ENCODE results near the gene ZCRB1.

ZCRB1 gene

DNA sequence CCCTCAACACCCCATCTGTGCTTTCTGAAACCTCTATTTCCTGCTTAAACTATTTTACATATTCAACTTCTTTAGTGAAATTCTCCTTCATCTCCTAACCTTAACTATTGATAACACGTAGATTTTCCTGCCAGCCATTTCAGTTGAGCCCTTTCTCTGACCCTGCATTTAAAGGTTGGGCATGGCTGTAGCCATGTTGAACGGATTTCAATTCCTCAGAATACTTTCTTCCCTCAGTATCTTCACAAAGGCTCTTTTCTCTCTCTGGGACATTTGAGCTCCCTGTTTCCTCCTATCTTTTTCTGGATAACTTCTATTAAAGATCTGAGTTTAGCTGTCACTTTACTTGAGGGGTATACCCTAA, 1.3 kb upstream of the ZCRB1 start:
- no peak for DNase-seq

DNA sequence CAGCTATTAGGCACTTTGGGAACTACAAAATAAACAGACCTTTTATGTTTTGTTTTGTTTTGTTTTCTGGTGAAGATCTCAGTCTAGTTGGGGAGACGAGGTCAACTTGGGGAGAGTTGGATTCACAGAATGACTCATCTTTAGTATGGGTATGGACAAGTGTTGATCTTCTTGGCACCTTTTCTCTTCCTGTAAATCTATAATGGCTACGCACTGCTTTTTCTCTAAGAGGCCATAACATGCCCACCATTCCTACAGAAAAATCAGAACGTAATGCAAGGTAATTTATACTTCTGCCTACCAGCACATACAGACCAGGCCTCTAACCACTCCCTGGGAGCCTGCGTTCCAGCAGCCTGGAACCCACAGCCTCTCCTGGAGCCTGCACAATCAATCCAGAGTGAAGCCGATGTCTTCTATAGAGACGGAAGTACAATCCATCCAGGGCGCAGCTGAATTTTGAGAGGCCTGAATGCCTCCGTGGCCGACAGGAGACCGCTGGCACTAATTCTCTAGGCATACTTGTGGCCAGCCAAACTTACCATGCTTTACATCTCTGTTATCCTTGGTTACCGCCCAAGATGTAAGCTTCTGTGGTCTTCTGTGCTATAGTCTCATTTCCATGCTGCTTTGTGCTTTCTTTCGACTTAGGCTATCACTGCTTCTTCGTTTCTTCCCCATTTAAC, 790 bp upstream of the ZCRB1 start:
- DNase-seq = peak; percentile 61

DNA sequence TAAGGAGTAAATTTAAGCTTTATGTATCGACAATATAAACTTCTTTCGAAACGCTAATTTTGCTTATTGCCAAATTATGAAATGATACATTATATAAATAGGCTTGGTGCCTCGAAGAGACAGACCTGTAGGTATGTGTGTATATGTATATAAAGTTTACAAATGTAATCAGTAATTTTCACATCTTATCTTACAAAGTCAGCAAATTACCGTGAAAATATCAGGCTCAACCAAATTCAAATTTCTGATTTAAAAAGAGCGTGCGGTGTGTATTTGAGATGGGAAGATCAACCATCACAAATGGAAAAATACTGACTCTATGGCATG, 605 bp downstream of the ZCRB1 start:
- no peak for DNase-seq

DNA sequence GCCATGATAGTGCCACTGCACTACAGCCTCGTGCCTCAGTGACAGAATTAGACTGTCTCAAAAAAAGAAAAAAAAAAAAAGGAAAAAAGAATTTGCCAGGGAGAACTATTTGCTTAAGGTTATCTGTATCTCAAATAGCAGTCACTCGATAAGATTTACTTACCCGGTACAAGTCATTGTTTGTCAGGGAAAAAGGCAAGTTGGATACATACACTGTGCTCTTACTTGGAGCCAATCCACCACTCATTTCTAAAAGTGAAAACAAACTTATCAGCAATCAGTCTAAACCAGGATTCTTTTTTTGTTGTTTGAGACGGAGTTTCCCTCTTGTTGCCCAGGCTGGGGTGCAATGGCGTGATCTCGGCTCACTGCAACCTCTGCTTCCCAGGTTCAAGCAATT, 2.0 kb downstream of the ZCRB1 start:
- no peak for DNase-seq

DNA sequence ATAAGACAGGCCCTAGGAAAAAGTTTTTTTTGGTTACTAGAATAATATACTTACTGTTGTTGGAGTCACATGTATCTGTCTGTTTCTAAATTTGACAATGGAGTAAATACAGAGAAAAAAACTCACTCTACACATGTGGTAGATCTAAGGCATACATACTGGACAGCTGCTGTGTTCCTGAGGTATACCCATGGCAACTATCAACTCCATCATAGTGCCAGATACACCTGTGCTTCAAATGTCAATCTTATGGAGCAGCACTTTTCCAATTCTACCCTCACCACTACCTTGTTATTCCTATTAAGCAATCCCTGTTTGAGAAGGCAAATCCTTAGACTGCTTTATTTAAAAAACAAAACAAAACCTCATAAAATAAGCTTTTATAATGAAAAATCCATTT, 3.3 kb downstream of the ZCRB1 start:
- DNase-seq = no peak

DNA sequence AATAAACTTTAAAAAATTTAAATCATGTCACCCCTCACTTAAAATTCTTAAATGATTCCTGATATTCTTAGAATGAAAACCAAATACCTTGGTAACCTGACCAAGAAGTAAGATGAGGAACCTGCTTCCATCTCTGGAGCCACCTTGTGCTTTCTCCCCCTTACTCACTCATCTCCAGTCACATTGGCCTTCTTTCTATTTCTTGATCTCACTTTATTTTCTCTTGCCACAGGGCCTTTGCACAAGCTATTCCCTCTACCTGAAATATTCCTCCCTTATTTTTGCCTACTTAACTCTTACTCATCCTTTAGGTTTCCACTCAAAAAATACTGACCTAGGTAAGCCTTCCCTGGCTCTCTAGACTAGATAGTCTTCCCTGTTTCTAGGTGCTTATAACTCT, 5.1 kb downstream of the ZCRB1 start:
- DNase-seq = no peak

DNA sequence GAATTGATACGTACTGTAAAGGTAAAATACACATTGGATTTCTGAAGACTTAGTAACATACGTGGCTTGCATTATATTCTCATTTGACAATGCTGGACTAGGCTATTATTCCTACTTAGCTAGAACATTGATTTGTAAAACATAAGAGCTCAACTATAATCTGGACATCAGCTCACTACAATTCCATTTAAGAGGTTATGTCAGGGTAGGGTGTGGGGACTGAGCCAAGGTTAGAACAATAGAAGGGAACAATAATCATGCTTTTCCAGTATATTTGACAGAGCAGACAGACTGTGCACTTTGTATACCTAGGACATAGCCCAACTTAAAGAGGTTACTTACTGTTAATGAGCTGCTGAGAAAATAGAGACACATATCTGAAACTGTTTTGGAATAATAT, 10.8 kb downstream of the ZCRB1 start:
- no peak for DNase-seq

DNA sequence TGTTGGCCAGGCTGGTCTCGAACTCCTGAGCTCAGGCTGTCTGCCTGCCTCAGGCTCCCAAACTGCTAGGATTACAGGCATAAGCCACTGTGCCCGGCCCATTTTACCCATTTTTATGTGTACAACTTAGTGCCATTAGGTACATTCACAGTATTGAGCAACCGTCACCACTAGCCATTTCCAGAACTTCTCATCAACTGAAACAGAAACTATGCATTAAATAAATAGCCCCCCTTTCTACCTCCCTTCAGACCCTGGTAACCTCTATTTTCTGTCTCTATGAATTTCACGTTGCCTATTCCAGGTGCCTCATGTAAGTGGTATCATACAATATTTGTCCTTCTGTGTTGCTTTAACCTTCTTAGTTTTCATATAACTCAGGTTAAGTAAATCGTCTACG, 15.9 kb downstream of the ZCRB1 start:
- no peak for DNase-seq

DNA sequence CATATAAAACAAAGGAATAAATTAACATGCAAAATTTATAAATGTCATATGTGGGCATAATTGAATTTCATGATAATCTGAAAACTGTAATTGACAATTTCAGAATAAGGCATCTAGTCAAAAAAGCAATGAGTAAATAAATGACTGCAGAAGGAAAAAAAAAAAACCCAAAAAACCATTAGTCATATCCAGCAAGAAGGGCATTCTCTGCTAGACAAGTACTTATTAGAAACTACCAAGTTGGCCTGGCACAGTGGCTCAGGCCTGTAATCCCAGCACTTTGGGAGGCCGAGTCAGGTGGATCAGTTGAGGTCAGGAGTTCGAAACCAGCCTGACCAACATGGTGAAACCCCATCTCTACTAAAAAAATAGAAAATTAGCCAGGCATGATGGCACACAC, 17.5 kb downstream of the ZCRB1 start:
- no peak for DNase-seq

DNA sequence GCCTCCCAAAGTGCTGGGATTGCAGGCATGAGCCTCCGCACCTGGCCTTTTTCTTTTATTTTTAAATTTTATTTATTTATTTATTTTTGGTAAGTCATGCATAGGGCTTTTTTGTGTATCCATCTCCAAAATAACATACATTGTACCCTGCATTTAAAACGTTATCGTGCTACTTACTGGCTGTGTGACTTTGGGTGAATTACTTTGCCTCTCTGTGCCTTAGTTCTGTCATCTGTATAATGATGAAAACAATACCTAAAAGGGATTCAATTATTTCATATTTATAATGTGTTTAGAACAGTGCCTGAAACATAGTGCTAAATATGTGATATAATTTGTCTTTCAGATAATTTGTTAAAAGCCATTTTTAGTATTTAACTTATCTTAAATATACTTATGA, 19.6 kb downstream of the ZCRB1 start:
- no peak for DNase-seq

DNA sequence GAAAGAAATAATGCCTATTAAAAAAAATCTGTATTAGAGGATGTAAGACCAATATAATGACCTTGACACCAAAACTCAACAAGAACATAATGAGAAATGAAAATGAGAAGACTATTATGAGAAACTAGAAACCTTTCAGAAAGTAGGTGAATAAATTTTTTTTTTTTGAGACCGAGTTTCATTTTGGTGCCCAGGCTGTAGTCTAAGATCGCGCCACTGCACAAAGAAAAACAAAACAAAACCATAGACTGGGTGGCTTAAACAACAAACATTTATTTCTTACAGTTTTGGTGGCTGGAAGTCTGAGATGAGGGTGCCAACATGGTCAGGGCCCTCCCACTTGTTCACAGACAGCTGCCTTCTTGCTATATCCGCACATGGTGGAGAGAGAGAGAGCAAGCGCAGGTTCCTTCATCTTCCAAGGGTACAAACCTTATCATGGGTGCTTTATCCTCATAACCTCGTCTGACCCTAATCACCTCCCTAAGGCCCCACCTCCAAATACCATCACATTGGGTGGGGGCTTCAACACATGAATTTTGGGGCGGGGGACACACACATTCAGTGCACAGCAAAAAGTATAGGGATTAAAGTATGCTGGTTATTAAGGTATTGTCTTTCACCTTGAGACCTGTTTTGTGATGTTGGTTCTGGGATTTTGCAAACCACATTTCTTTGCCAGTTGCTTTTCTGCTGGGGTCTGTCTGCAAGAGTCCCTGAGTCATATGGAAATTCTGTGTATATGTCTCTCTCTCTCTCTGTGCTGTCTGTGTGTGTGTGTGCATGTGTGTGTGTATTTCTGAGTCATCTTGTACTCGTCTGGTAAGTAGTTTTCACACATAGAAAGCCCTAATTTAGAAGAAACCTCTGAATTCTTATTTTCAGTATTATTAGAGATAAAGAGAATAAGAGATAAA, 26.2 kb downstream of the ZCRB1 start:
- DNase-seq = peak; percentile 11

DNA sequence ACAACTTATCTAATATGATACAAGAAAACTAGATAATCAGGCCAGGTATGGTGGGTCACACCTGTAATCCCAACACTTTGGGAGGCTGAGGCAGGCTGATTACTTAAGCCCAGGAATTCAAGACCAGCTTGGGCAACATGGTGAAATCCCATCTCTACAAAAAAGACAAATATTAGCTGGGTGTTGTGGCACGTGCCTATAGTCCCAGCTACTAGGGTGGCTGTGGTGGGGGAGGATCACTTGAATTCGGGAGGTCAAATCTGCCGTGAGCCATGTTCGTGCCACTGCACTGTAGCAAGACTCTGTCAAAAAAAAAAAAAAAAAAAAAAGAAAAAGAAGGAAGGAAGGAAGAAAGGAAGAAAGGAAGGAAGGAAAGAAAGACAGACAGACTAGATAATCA, 27.0 kb downstream of the ZCRB1 start:
- no peak for DNase-seq

DNA sequence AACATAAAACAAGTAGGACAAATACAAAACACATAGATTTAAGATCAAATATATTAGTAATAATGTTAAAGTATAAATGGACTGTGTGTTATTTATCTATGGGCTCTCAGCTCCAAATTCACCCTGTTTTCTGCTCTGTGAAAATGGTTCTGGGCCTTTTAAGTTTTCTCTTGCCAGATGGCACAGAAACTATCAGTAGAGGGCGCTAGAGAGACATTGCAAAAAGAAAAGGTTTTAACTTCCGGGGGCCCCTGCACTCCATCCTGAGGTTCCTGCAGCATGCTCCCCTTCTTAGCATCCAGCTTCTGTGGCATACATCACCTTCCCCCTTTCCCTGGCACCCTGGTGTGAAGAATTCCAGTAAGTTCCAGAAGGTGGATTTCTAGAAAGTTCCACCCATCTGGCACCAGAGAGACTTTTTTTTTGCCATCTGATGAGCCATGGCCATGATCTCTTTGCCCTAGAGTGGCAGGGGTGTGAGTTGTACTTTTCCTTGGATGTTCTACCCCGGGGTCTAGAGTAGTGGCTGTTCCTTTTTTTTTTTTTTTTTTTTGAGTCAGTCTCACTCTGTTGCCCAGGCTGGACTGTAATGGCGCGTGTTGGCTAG, 29.3 kb downstream of the ZCRB1 start:
- DNase-seq = peak; percentile 62

DNA sequence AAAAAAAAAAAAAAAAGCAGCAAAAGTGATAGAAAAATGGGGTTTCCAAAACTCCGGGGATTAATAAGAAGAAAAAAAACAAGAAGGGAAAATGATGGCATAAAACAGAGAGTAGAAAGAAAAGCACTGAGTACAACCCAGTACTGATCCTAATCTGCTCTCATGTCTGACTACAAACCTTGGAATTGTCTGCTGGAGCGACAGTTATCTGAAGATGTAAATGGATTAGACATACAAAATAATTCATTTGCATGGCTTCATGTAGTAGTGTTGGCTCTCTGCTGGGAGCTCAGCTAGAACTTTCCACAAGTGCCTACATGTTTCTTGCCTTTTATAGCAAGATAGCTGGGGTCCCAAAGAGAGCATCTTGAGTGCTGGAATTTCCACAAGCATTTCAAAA, 34.2 kb downstream of the ZCRB1 start:
- DNase-seq = no peak

DNA sequence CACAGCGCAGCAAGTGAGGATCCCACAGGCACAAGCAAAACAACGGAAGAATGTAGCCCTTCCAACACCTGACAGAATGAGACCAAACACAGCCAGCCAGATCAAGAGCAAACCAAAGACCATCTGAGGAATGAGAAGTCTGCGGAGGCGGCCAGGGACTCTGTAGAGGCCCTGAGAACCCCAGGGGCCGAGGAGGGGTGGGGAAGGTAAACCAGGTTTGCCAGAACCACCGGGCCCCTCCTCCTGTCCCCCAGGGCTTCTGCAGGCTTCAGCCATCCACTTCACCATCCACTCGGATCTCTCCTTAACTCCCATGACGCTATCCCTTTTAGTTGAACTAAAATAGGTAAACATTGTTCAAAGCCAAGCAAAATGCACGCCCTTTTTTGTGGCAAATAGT, 37.4 kb downstream of the ZCRB1 start:
- DNase-seq = no peak

DNA sequence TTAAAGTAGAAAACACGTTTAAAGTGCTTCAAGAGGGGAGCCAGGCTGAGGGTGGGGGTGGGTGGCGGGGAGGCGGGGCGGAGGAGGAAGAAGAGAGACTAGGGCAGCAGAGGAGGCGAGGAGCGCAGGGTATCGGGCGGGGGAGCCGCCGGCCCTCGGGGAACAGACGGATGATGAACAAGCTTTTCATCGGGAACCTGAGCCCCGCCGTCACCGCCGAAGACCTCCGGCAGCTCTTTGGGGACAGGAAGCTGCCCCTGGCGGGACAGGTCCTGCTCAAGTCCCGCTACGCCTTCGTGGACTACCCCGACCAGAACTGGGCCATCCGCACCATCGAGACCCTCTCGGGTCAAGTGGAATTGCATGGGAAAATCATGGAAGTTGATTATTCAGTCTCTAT, 39.2 kb downstream of the ZCRB1 start:
- DNase-seq = no peak

DNA sequence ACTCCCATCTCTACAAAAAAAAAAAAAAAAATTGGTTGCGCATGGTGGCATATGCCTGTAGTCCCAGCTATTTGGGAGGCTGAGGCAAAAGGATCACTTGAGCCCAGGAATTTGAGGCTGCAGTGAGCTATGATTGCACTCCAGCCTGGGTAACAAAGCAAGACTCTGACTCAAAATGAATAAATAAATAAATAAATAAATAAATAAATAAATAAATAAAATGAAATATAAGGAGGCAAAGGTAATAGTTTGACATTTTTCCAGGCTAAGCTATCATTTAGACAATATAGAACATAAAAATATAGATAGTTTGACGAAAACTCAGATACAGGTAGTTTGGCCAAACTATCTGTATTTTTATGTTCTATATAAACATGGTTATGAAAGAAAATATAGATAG, 40.5 kb downstream of the ZCRB1 start:
- no peak for DNase-seq

DNA sequence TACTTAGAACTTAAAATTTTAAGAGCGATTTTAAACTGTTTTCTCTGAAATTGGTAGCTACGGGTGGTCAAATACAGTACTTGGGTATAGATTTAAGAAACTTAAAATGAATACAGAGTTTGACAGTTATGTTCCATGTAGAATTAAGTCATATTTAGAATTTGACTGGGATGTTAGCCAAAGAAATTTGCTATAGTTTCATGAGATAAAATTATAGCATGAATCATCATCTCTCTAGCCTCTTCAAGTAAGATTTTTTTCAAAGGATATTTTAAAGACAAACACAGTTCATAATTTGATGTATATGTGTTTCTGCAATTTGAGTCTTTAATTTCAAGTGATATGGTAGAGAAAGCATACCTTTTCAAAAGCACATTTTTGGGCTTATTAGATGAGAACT, 41.0 kb downstream of the ZCRB1 start:
- no peak for DNase-seq

DNA sequence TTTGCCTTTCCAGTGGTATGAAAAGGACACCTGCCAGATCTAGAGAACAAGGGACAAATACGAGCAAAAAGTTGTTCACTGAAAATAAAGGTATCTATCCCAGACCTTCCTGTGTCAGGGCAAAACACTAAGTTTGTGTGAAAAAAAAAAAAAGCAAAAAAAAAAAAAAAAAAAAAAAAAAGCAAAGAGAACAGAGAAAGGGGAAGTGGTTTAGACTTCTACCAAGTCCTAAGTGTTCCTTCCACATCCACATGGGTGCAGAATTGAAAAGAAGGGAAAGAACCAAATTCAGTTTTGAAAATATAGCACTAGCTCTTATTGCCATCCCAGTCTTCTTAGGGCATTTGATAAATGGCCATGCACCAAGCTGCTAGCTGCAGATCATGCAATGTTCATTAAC, 41.7 kb downstream of the ZCRB1 start:
- DNase-seq = peak; percentile 62

DNA sequence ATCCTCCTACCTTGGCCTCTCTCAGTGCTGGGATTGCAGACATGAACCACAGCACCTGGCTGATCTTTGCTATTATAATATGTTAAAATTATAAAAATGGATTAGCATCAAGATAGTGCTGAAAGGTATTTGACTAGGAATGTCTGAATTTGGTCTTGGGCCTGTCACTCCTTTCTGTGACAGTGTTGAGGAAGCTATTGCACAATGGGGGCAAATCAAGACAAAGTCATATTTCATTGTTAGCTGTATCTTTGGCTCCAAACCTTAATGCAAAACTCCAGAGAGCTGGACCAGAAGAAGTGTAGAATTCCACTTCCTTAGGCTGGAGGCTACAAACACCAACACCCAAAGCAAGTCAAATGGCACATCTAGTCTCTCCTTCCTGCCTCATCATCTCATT, 42.2 kb downstream of the ZCRB1 start:
- DNase-seq = no peak

DNA sequence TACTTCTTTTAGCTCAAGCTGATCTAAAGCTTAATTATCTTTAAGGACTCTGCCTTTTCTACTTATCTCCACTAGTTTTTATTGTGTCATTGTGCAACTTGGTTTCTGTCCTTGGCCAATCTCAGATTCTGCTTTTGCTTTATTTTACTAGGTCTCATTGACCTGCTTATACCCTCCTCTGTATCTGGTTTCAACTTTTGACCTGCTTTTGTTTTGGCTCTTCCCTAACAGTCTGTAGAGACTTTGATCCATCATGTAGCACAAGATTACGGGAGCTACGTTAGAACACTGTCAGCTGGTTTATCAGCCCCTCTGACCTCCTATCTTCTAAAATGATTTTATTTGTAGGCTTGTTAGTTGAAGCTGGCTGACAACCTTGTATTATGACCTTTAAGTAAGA, 43.6 kb downstream of the ZCRB1 start:
- peak; percentile 39 for DNase-seq

DNA sequence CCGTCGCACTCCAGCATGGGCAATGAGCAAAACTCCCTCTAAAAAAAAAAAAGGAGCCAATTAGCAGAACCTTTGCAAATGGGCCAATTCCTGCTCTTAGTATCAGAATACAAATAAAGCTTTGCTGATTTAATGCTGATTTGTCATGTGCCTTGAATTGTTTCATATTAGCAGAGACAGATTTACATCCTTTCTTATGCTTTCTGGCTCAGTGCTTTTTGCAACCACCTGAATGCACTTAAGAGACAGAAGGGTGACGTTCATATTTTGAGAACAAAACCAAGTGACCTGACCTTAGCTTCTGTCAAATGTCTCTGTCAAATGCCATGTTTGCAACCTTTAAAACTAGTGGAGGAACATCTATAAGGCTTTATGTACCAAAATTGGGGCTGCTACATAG, 44.0 kb downstream of the ZCRB1 start:
- no peak for DNase-seq

DNA sequence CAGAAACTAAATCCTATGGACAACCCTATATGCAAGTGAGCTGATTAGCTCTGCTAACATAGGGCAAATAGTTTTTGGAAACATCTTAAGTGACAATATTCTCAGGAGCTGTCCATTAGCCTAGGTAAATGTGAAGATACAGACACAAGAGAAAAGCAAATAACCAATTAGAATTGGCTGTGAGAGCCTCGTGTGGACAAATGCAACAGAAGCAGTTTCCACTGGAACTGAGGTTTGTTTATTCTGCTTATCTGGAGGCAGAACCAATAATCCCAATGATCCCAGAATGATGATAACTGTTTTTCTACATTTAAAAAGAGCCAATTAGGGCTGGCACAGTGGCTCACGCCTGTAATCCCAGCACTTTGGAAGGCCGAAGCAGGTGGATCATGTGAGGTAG, 44.6 kb downstream of the ZCRB1 start:
- DNase-seq = no peak

DNA sequence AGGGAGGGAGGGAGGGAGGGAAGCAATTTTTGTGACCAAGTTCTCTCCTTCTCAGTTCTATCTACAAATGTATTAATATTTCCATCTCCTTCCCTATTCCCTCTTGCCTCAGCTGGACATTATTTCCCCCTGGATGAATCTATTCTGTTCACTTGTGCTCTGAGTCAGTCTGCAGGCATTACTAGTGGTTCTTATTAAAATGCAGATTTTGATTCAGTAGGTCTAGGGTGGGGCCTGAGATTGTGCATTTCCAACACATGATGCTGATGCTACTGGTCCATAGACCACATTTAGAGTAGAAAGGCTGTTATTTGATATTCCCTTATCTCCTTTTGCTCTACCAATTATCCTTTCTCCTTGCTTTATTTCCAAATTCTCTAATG, 47.8 kb downstream of the ZCRB1 start:
- DNase-seq = no peak

Data from OCI-M1 (cell line).